Esophagus muscularis mucosa (tissue), 4 donors: Measurements from ENCODE around the gene RGS3.

Experiments
- EP300 ChIP-seq: sonication (generic); formaldehyde crosslinking; IDR thresholded peaks from one replicate; pipeline ENCODE4 v1.6.1; 2017; ENCODE audit warnings: antibody characterized with exemption
- POLR2A ChIP-seq: fragments of 450-650 bp; IDR thresholded peaks from one replicate; pipeline ENCODE4 v1.6.1; 2017; ENCODE audit warnings: antibody characterized with exemption, moderate library complexity, mild to moderate bottlenecking, low read depth
- TF ChIP-seq, protein P1 (sequence below), 3 experiments: fragments of 200-600 bp in 2 of 3; fragments of 450-650 bp in 1 of 3; sonication (generic) in 2 of 3; IDR thresholded peaks; one replicate each; pipeline ENCODE4 v1.5.1; 2017 to 2019; ENCODE audit warnings: antibody characterized with exemption in 3 of 3, mild to moderate bottlenecking in 2 of 3, moderate library complexity in 1 of 3

GRCh38 chr9:113559834-113560800 is 96.6 kb downstream of the RGS3 start:
- TF ChIP-seq, protein P1, sequence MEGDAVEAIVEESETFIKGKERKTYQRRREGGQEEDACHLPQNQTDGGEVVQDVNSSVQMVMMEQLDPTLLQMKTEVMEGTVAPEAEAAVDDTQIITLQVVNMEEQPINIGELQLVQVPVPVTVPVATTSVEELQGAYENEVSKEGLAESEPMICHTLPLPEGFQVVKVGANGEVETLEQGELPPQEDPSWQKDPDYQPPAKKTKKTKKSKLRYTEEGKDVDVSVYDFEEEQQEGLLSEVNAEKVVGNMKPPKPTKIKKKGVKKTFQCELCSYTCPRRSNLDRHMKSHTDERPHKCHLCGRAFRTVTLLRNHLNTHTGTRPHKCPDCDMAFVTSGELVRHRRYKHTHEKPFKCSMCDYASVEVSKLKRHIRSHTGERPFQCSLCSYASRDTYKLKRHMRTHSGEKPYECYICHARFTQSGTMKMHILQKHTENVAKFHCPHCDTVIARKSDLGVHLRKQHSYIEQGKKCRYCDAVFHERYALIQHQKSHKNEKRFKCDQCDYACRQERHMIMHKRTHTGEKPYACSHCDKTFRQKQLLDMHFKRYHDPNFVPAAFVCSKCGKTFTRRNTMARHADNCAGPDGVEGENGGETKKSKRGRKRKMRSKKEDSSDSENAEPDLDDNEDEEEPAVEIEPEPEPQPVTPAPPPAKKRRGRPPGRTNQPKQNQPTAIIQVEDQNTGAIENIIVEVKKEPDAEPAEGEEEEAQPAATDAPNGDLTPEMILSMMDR (IDR thresholded peaks at IDR 0.05) = no peak
- TF ChIP-seq EP300 (no peak), POLR2A (no peak)
